Right lobe of liver (tissue), 6 donors: ENCODE results near the gene PLEKHM2. TPM values are rescaled to one million over a fixed set of nuclear protein-coding genes. Genes with fewer than 3 reads are reported as not detected.

ENCODE experiments used
- ATAC-seq, 4 donors: fragments of 200-7000 bp; cut with Tn5 transposase; one replicate each; pipeline ENCODE4 v1.9.1; 2020; ENCODE audit warnings: mild to moderate bottlenecking in 4 of 4, moderate library complexity in 4 of 4
- DNase-seq, 3 donors: peaks; one replicate each; pipeline ENCODE4 v3.0.0-alpha.2; 2020
- H3K27ac ChIP-seq, 3 donors: fragments of 200-600 bp; one replicate each; pipeline ENCODE4 v1.8.0; 2022
- H3K27me3 ChIP-seq, 2 donors: fragments of 200-600 bp; one replicate each; pipeline ENCODE4 v1.8.0; 2022
- H3K36me3 ChIP-seq, 4 donors: fragments of 200-600 bp; sonication (generic) in 1 of 4; one replicate each; pipeline versions ENCODE4 v1.5.1 to v1.8.0; 2017 to 2022; ENCODE audit warnings: control low read depth in 1 of 4
- H3K4me1 ChIP-seq, 4 donors: fragments of 200-600 bp; sonication (generic) in 1 of 4; one replicate each; pipeline versions ENCODE4 v1.5.1 to v1.8.0; 2017 to 2022; ENCODE audit warnings: control low read depth in 1 of 4
- H3K4me3 ChIP-seq, 3 donors: fragments of 200-600 bp; one replicate each; pipeline ENCODE4 v1.8.0; 2022
- H3K9me3 ChIP-seq, 4 donors: fragments of 200-600 bp; sonication (generic) in 1 of 4; one replicate each; pipeline versions ENCODE4 v1.5.1 to v1.8.0; 2017 to 2022; ENCODE audit warnings: control low read depth in 1 of 4
- CTCF ChIP-seq, 4 donors: fragments of 200-600 bp in 3 of 4; fragments of 450-650 bp in 1 of 4; IDR thresholded peaks; one replicate each; pipeline versions ENCODE4 v1.5.1 to v1.8.0; 2016 to 2022; ENCODE audit warnings: antibody characterized with exemption in 4 of 4, mild to moderate bottlenecking in 2 of 4
- POLR2A ChIP-seq: fragments of 450-650 bp; IDR thresholded peaks from one replicate; pipeline ENCODE4 v1.6.1; 2017; ENCODE audit warnings: antibody characterized with exemption, mild to moderate bottlenecking
- WGBS: methylation state at CpG from one replicate; pipeline ENCODE4 v1.1.6; 2018; ENCODE audit warnings: low coverage, low lambda C conversion rate; ENCODE audit not compliant: insufficient coverage; ENCODE audit errors: missing lambda C conversion rate; 5-methylcytosine and 5-hydroxymethylcytosine counted together
- intact Hi-C, 2 donors: fragments of 100-400 bp; cut with DNase I; formaldehyde crosslinking; loops; one replicate each; pipeline versions ENCODE4 v1.11.2 to v1.14.1; 2022
- total RNA-seq, 6 experiments: library from RNA; depleted of rRNA in 2 of 6; stranded (reverse); fragments of >200 nt in 2 of 6; fragmentation: NEBNext Ultra II Directional in 3 of 6; extraction: Animal tissue kit (Norgen Biotek cat#: 25700) in 3 of 6; gene quantifications; one replicate each; pipeline versions ENCODE4 v1.1.0 to v1.2.4, GENCODE V29; 2016 to 2023
- donor health status: DM: no; HTN: yes; CAD: no.
- donor health status: DM: no; HTN: no; CAD: no.
- donor health status: DM: no; HTN: no; CAD: no.
- donor health status: DM: no; HTN: yes; CAD: no.
- donor health status: DM: no; HTN: yes; CAD: no.

The PLEKHM2 gene
- total RNA-seq, 6 experiments from 2014 or later: 15.6 to 27.9 (median 20.2) TPM

DNA sequence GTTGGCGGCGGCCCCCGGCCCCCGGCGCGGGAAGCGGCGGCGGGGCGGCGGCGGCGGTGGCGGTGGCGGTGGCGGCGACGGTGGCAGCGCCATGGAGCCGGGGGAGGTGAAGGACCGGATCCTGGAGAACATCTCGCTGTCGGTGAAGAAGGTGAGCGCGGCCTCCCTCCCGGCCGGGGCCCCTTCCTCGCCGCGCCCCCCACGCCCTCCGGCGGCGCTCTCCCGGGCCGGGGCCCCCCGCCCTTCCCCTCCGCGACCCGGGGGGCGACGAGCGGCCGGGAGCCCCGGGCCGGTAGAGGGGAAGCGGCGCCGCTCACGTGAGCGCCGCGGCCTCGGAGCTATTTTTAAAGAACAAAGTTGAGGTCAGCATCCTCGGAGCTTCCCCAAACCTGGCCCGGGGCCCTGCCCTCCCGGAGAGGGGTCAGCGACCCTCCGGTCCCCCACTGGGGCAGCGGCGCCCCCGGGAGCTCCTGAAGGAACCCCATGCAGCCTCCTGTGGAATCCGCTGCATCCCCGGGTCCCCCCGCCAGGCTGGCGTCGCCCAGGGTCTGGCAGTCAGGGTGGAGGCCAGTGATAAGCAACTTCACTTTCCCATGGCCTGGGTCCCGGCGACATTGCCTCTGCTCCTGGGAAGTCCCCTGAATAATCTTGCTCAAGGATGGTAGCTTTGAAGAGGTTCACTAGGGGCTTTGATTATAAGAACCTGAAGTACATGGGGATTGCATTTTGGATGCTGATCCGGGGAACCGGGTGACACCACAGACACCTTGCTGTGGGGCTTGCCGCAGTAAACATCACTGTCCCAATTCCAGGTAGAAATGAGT lies 560 bp downstream of the PLEKHM2 start:
- intact Hi-C loops: no loop called here
- H3K36me3 ChIP-seq: no peaks in the 10 kb centered on the region
- H3K27ac ChIP-seq: peak overlapping the region; percentile 58 to 83 (median 82)
- DNase-seq (peak; percentile 47 to 64 (median 55)), ATAC-seq (peak; percentile 49 to 55 (median 50))
- H3K4me1 ChIP-seq: peaks cover 0 to 8% (median 4%) of the 10 kb centered on the region in 4 donors
- H3K4me3 ChIP-seq: peak overlapping the region; percentile 71 to 87 (median 75)
- TF ChIP-seq POLR2A (no peak), CTCF (IDR thresholded peaks at IDR 0.05) (no peak)
- H3K27me3 ChIP-seq: no peaks in the 10 kb centered on the region
- 0% methylated on average over 7 of the region's 72 CpGs for WGBS
- no peaks in the 10 kb centered on the region for H3K9me3 ChIP-seq

DNA sequence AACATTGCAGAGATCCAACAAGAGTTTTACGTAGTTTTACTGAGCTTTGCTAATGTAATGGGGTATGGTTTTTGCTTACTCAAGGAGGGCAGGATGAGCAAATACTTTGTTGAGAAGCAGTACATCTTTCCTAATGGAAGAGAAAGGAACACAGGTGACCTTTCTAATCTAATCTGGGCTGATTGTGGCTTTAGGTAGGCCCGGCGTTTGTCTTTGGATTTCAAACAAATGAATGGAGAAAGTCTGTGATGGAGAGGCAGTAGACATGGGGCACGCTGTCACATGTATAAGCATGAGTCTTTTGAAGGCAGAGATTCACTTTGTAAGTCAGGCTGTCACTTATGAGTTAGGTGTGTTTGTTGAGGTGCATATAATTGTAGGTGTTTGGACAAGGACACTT lies 1.7 kb downstream of the PLEKHM2 start:
- Histone ChIP-seq H3K4me3 (peak overlapping the region in 2 of 3 donors; percentile 71 to 75), H3K4me1 (peaks cover 0 to 8% (median 4%) of the 10 kb centered on the region in 4 donors), H3K27ac (no peak overlapping the region), H3K27me3 (no peaks in the 10 kb centered on the region), H3K9me3 (no peaks in the 10 kb centered on the region), H3K36me3 (no peaks in the 10 kb centered on the region)
- WGBS: 62% methylated on average over 4 of the region's 4 CpGs
- ATAC-seq (no peak), DNase-seq (no peak)
- TF ChIP-seq CTCF (IDR thresholded peaks at IDR 0.05): no peak
- no peak for TF ChIP-seq POLR2A
- intact Hi-C loops: no loop called here

- DNase-seq: no peak
- TF ChIP-seq CTCF (IDR thresholded peaks at IDR 0.05) (no peak), POLR2A (no peak)
Observed at GRCh38 chr1:15687446-15687845, 3.3 kb downstream of the PLEKHM2 start.

GRCh38 chr1:15690317-15690716 lies 6.2 kb downstream of the PLEKHM2 start:
- no peak for DNase-seq
- peaks cover 0 to 10% (median 4%) of the 10 kb centered on the region in 4 donors for H3K4me1 ChIP-seq
- TF ChIP-seq POLR2A (no peak), CTCF (IDR thresholded peaks at IDR 0.05) (no peak)
- H3K4me3 ChIP-seq: no peak overlapping the region
- 98% methylated on average over 6 of the region's 6 CpGs for WGBS
- H3K9me3 ChIP-seq: no peaks in the 10 kb centered on the region
- no peaks in the 10 kb centered on the region for H3K27me3 ChIP-seq
- no peak overlapping the region for H3K27ac ChIP-seq
- no peak for ATAC-seq
- intact Hi-C loops: no loop called here
- no peaks in the 10 kb centered on the region for H3K36me3 ChIP-seq

More at GRCh38 chr1:15687446-15687845, 3.3 kb downstream of the PLEKHM2 start:
- H3K4me1 ChIP-seq: peaks cover 0 to 11% (median 6%) of the 10 kb centered on the region in 4 donors
- 90% methylated on average over 2 of the region's 2 CpGs for WGBS
- H3K4me3 ChIP-seq: no peak overlapping the region
- intact Hi-C loops: no loop called here
- H3K36me3 ChIP-seq: no peaks in the 10 kb centered on the region
- no peaks in the 10 kb centered on the region for H3K27me3 ChIP-seq
- no peak overlapping the region for H3K27ac ChIP-seq
- no peak for ATAC-seq
- no peaks in the 10 kb centered on the region for H3K9me3 ChIP-seq
